Ishikawa (cell line): ENCODE data around the gene NPAS3.

Source experiments
- CEBPB ChIP-seq: IDR thresholded peaks from 2 replicates; pipeline ENCODE4 v1.6.1; 2012
- CREB1 ChIP-seq: IDR thresholded peaks from 2 replicates; pipeline ENCODE4 v1.6.1; 2012; ENCODE audit warnings: low read depth
- EGR1 ChIP-seq: IDR thresholded peaks from 2 replicates; pipeline ENCODE4 v1.6.1; 2012
- EP300 ChIP-seq: IDR thresholded peaks from 2 replicates; pipeline ENCODE4 v1.6.1; 2012; ENCODE audit warnings: borderline replicate concordance
- FOXM1 ChIP-seq: IDR thresholded peaks from 2 replicates; pipeline ENCODE4 v1.6.1; 2012; ENCODE audit warnings: low read depth, borderline replicate concordance
- NFIC ChIP-seq: IDR thresholded peaks from 2 replicates; pipeline ENCODE4 v1.6.1; 2012
- RAD21 ChIP-seq: IDR thresholded peaks from 2 replicates; pipeline ENCODE4 v1.6.1; 2012; ENCODE audit warnings: low read depth
- REST ChIP-seq: IDR thresholded peaks from 2 replicates; pipeline ENCODE4 v1.6.1; 2012; ENCODE audit warnings: low read depth, mild to moderate bottlenecking
- TAF1 ChIP-seq: IDR thresholded peaks from 2 replicates; pipeline ENCODE4 v1.6.1; 2012; ENCODE audit warnings: low read depth, mild to moderate bottlenecking
- TCF12 ChIP-seq: IDR thresholded peaks from 2 replicates; pipeline ENCODE4 v1.6.1; 2012; ENCODE audit warnings: low read depth
- TEAD4 ChIP-seq: IDR thresholded peaks from 2 replicates; pipeline ENCODE4 v1.6.1; 2012
- USF1 ChIP-seq: IDR thresholded peaks from 2 replicates; pipeline ENCODE4 v1.6.1; 2012
- YY1 ChIP-seq: IDR thresholded peaks from 2 replicates; pipeline ENCODE4 v1.6.1; 2012; ENCODE audit warnings: low read depth
- ZBTB7A ChIP-seq: IDR thresholded peaks from 2 replicates; pipeline ENCODE4 v1.6.1; 2012; ENCODE audit warnings: low read depth
- TF ChIP-seq, protein P1 (sequence below): IDR thresholded peaks from 2 replicates; pipeline ENCODE4 v1.6.1; 2012

NPAS3 gene

DNA sequence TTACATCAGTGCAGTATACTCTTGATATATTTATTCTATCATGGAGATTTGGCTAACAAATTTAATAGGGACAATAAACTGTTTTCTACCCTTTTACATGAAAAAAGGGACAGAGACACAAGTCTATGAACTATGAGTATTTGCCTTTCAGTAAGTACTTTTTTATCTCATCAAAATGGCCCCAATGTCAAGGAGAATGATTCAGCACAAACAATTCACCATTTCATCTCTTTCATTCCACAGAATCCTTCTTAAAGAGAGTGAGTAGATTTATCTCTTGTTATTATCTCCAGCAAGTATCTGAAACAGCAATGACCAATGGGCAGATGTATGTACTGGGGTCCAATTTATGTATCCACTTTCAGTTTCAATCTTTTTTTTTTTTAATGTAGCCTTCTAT is 447.5 kb downstream of the NPAS3 start:
- no peak for TF ChIP-seq EGR1
- TF ChIP-seq TAF1, result no peak
- no peak for TF ChIP-seq ZBTB7A
- TF ChIP-seq YY1, result no peak
- TF ChIP-seq RAD21, result no peak
- TF ChIP-seq TEAD4, result no peak
- no peak for TF ChIP-seq EP300
- TF ChIP-seq, protein P1, sequence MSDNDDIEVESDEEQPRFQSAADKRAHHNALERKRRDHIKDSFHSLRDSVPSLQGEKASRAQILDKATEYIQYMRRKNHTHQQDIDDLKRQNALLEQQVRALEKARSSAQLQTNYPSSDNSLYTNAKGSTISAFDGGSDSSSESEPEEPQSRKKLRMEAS, result no peak
- no peak for TF ChIP-seq CREB1
- no peak for TF ChIP-seq TCF12

GRCh38 chr14:33386781-33387180 is 448.1 kb downstream of the NPAS3 start:
- TF ChIP-seq CREB1, result no peak
- TF ChIP-seq NFIC, result no peak
- no peak for TF ChIP-seq TCF12
- no peak for TF ChIP-seq ZBTB7A
- no peak for TF ChIP-seq CEBPB
- no peak for TF ChIP-seq TAF1
- no peak for TF ChIP-seq EP300
- TF ChIP-seq REST, result no peak
- TF ChIP-seq USF1, result no peak
- TF ChIP-seq, protein P1, result no peak
- no peak for TF ChIP-seq YY1
- no peak for TF ChIP-seq TEAD4
- TF ChIP-seq RAD21, result no peak
- no peak for TF ChIP-seq FOXM1
- TF ChIP-seq EGR1, result no peak

- TF ChIP-seq, protein P1, result no peak
- TF ChIP-seq CREB1 (no peak), NFIC (no peak), TAF1 (no peak), YY1 (no peak), ZBTB7A (no peak)
Measured at GRCh38 chr14:33390335-33390734, 451.7 kb downstream of the NPAS3 start.

GRCh38 chr14:33393231-33393894 is 454.7 kb downstream of the NPAS3 start:
- TF ChIP-seq TAF1 (no peak), EP300 (no peak), USF1 (no peak), NFIC (no peak), RAD21 (no peak), CREB1 (no peak), ZBTB7A (no peak), FOXM1 (no peak), TEAD4 (no peak)

DNA sequence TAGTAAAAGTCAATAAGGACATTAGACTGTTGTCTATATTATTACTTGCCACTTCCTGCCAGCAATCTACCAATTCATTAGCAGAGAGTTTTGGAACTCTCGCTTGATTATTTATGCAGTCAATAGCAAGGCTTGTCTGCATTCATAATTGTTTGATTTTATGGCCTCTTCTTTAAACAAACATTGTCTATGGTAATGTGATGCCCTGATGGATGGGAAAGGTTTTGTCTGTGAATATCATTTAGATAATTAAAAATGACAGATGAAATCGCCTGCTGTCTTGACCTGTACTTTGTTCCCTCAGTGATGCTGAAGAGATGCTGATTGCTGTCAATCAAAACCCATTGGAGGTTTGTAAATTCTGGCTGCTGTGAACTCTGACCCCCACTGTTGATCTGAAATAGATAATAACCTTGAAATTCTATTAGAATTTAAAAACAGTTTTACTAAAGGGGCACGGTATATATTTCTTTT is 455.3 kb downstream of the NPAS3 start:
- TF ChIP-seq ZBTB7A (no peak), REST (no peak), TEAD4 (no peak), RAD21 (no peak), TCF12 (no peak), EP300 (no peak), FOXM1 (no peak), YY1 (no peak), TAF1 (no peak), CREB1 (no peak), NFIC (no peak), CEBPB (no peak), EGR1 (no peak), USF1 (no peak)
- TF ChIP-seq, protein P1, result no peak
